ENCODE measurements around the gene TAS1R3. TPM values are rescaled to one million over a fixed set of nuclear protein-coding genes. Genes with fewer than 3 reads are reported as not detected.

TAS1R3 gene
- total and polyA plus RNA-seq, 7 experiments from 2014 or later: 0.32 to 2.6 (median 1.5) TPM; not detected in 1

GRCh38 chr1:1317420-1317819 lies 13.7 kb upstream of the TAS1R3 start:
- Mint-ChIP-seq H3K9me3 (peaks cover 0 to 3% (median 0%) of the 10 kb centered on the region in 11 donors), H3K27me3 (no peaks in the 10 kb centered on the region), H3K4me3 (no peak overlapping the region), H3K4me1 (peaks cover 6 to 24% (median 16%) of the 10 kb centered on the region in 7 donors), H3K27ac (peak overlapping the region in 2 of 9 donors; percentile 51 to 60), H3K36me3 (peaks cover 0 to 4% (median 2%) of the 10 kb centered on the region in 5 donors)
- H3K4me1 ChIP-seq (ENCODE audit: control insufficient read depth in 2 of 2, insufficient read depth in 2 of 2, low read length in 2 of 2): peaks cover 0 to 6% of the 10 kb centered on the region in 2 donors
- ChIA-PET POLR2A (no interaction called here), CTCF (no interaction called here)
- H3K4me3 ChIP-seq (ENCODE audit: low read length): no peak overlapping the region
- H3K36me3 ChIP-seq (ENCODE audit: control insufficient read depth in 2 of 3, insufficient read depth in 3 of 3, low read length in 3 of 3): peaks cover 0 to 65% (median 4%) of the 10 kb centered on the region in 3 experiments
- intact Hi-C loops (cut with micrococcal nuclease): no loop called here
- DNase-seq: no peak
- H3K9me3 ChIP-seq (ENCODE audit: control insufficient read depth in 2 of 3, low read length in 3 of 3): no peaks in the 10 kb centered on the region
- no peak overlapping the region for H3K27ac ChIP-seq (ENCODE audit: low read depth, low read length)
- no peak for ATAC-seq
- H3K27me3 ChIP-seq (ENCODE audit: control insufficient read depth in 2 of 2, insufficient read depth in 2 of 2, low read length in 2 of 2): no peaks in the 10 kb centered on the region

GRCh38 chr1:1318131-1318652 lies 12.9 kb upstream of the TAS1R3 start:
- CTCF ChIA-PET: no interaction called here
- no peak overlapping the region for H3K27ac Mint-ChIP-seq
- no peak for ATAC-seq

GRCh38 chr1:1318777-1319645 lies 12.1 kb upstream of the TAS1R3 start:
- POLR2A ChIA-PET: interaction anchor here (1.6 kb wide), 1 partner anchor 9 kb away, joined by 3 read pairs; no protein-coding TSS in a partner anchor
- H3K27ac ChIP-seq (ENCODE audit: low read depth, low read length): no peak overlapping the region

More at GRCh38 chr1:1318131-1318652, 12.9 kb upstream of the TAS1R3 start:
- Mint-ChIP-seq H3K36me3 (peaks cover 0 to 4% (median 2%) of the 10 kb centered on the region in 5 donors), H3K4me1 (peaks cover 6 to 31% (median 19%) of the 10 kb centered on the region in 7 donors), H3K27me3 (no peaks in the 10 kb centered on the region), H3K9me3 (peaks cover 0 to 3% (median 0%) of the 10 kb centered on the region in 11 donors), H3K4me3 (no peak overlapping the region)
- peaks cover 2 to 11% of the 10 kb centered on the region in 2 donors for H3K4me1 ChIP-seq (ENCODE audit: control insufficient read depth in 2 of 2, insufficient read depth in 2 of 2, low read length in 2 of 2)
- POLR2A ChIA-PET: no interaction called here
- no peaks in the 10 kb centered on the region for H3K27me3 ChIP-seq (ENCODE audit: control insufficient read depth in 2 of 2, insufficient read depth in 2 of 2, low read length in 2 of 2)
- H3K36me3 ChIP-seq (ENCODE audit: control insufficient read depth in 2 of 3, insufficient read depth in 3 of 3, low read length in 3 of 3): peaks cover 0 to 57% (median 4%) of the 10 kb centered on the region in 3 experiments
- no peak overlapping the region for H3K27ac ChIP-seq (ENCODE audit: low read depth, low read length)
- intact Hi-C loops (cut with micrococcal nuclease): no loop called here
- DNase-seq: no peak
- no peak overlapping the region for H3K4me3 ChIP-seq (ENCODE audit: low read length)
- no peaks in the 10 kb centered on the region for H3K9me3 ChIP-seq (ENCODE audit: control insufficient read depth in 2 of 3, low read length in 3 of 3)

DNA sequence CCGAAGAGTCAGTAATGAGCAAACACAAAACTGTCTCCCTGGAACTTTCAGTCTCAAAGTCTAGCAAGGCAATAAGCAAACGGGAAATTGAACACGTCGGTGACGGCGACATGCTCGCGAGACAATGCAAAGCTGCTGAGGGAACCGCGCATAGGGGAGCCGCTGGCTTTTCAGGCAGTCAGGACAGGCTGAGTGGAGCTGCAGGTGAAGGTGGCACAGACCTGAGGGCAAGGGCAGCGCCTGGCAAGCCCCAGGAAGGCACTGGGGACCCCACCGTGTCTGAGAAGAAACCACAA lies 11.5 kb upstream of the TAS1R3 start:
- Mint-ChIP-seq H3K27me3 (no peaks in the 10 kb centered on the region), H3K36me3 (peaks cover 0 to 4% (median 0%) of the 10 kb centered on the region in 5 donors), H3K4me1 (peaks cover 12 to 38% (median 26%) of the 10 kb centered on the region in 7 donors), H3K27ac (peak overlapping the region in 4 of 9 donors; percentile 36 to 72 (median 54)), H3K9me3 (peaks cover 0 to 3% (median 0%) of the 10 kb centered on the region in 11 donors), H3K4me3 (peak overlapping the region in 2 of 10 donors; percentile 42 to 48)
- no peak for DNase-seq
- POLR2A ChIA-PET: interaction anchor here (1.6 kb wide), 1 partner anchor 10 kb away, joined by 3 read pairs; no protein-coding TSS in a partner anchor
- Histone ChIP-seq H3K27ac (ENCODE audit: low read depth, low read length) (peak overlapping the region; percentile 14), H3K9me3 (ENCODE audit: control insufficient read depth in 2 of 3, low read length in 3 of 3) (no peaks in the 10 kb centered on the region), H3K4me3 (ENCODE audit: low read length) (no peak overlapping the region), H3K4me1 (ENCODE audit: control insufficient read depth in 2 of 2, insufficient read depth in 2 of 2, low read length in 2 of 2) (peaks cover 6 to 15% of the 10 kb centered on the region in 2 donors), H3K36me3 (ENCODE audit: control insufficient read depth in 2 of 3, insufficient read depth in 3 of 3, low read length in 3 of 3) (peaks cover 0 to 47% (median 0%) of the 10 kb centered on the region in 3 experiments), H3K27me3 (ENCODE audit: control insufficient read depth in 2 of 2, insufficient read depth in 2 of 2, low read length in 2 of 2) (no peaks in the 10 kb centered on the region)
- CTCF ChIA-PET: no interaction called here
- ATAC-seq: no peak
- intact Hi-C loops (cut with micrococcal nuclease): no loop called here

More at GRCh38 chr1:1318777-1319645, 12.1 kb upstream of the TAS1R3 start:
- no peaks in the 10 kb centered on the region for H3K27me3 Mint-ChIP-seq
- H3K9me3 Mint-ChIP-seq: peaks cover 0 to 3% (median 0%) of the 10 kb centered on the region in 11 donors
- peaks cover 0 to 49% (median 3%) of the 10 kb centered on the region in 3 experiments for H3K36me3 ChIP-seq (ENCODE audit: control insufficient read depth in 2 of 3, insufficient read depth in 3 of 3, low read length in 3 of 3)
- peak overlapping the region in 1 of 10 donors; percentile 34 for H3K4me3 Mint-ChIP-seq
- no peaks in the 10 kb centered on the region for H3K27me3 ChIP-seq (ENCODE audit: control insufficient read depth in 2 of 2, insufficient read depth in 2 of 2, low read length in 2 of 2)
- H3K27ac Mint-ChIP-seq: peak overlapping the region in 3 of 9 donors; percentile 36 to 65 (median 43)
- H3K4me3 ChIP-seq (ENCODE audit: low read length): no peak overlapping the region
- peaks cover 12 to 37% (median 24%) of the 10 kb centered on the region in 7 donors for H3K4me1 Mint-ChIP-seq
- CTCF ChIA-PET: no interaction called here
- intact Hi-C loops (cut with micrococcal nuclease): no loop called here
- ATAC-seq (no peak), DNase-seq (no peak)
- H3K9me3 ChIP-seq (ENCODE audit: control insufficient read depth in 2 of 3, low read length in 3 of 3): no peaks in the 10 kb centered on the region
- peaks cover 6 to 15% of the 10 kb centered on the region in 2 donors for H3K4me1 ChIP-seq (ENCODE audit: control insufficient read depth in 2 of 2, insufficient read depth in 2 of 2, low read length in 2 of 2)
- peaks cover 0 to 4% (median 0%) of the 10 kb centered on the region in 5 donors for H3K36me3 Mint-ChIP-seq

DNA sequence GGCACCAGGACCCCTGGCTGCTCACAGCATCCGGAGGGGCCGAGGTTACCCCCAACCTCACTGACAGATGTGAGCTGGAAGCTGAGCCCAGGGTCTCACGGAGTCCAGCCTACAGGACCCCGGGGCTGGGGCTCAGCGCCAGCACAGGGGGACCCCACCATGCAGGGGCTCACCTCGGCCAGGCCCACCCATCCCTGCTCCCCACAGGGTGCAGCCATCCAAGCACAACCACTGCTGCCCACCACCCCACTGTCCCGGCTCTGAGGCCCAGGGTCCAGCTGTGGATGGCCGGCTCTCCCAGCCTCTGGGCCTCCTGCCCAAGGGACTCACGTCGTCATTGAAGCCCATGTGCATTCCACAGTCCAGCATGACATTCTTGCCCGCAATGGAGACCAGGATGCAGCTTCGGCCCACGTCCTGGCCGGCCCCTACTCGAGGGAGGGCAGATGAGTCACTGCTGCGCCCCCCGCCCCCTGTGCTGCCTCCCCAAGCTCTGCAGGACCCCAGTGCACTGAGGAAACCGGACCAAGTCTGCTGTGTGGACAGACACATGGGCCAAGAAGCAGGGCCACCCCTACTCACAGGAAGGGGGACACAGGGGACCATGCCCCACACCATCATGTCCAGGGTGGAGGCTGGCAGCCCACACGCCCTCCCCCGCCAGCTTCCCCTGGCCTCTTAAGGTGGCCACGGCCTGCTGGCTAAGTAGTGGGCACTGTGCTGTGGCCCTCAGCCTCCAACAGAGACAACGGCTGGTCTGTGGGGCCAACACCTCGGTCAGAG lies 10.2 kb upstream of the TAS1R3 start:
- peaks cover 13 to 24% of the 10 kb centered on the region in 2 donors for H3K4me1 ChIP-seq (ENCODE audit: control insufficient read depth in 2 of 2, insufficient read depth in 2 of 2, low read length in 2 of 2)
- POLR2A ChIA-PET: no interaction called here
- Mint-ChIP-seq H3K27ac (peak overlapping the region in 2 of 9 donors; percentile 51 to 57), H3K9me3 (peaks cover 0 to 3% (median 0%) of the 10 kb centered on the region in 11 donors), H3K27me3 (no peaks in the 10 kb centered on the region), H3K4me1 (peaks cover 12 to 44% (median 26%) of the 10 kb centered on the region in 7 donors), H3K4me3 (peak overlapping the region in 1 of 10 donors; percentile 4), H3K36me3 (peaks cover 0 to 4% (median 0%) of the 10 kb centered on the region in 5 donors)
- CTCF ChIA-PET: interaction anchor here (0.7 to 0.9 kb wide), 2 partner anchors 10 to 15 kb away, joined by 3 read pairs; no protein-coding TSS in a partner anchor
- no peaks in the 10 kb centered on the region for H3K9me3 ChIP-seq (ENCODE audit: control insufficient read depth in 2 of 3, low read length in 3 of 3)
- H3K4me3 ChIP-seq (ENCODE audit: low read length): no peak overlapping the region
- peaks cover 0 to 40% (median 0%) of the 10 kb centered on the region in 3 experiments for H3K36me3 ChIP-seq (ENCODE audit: control insufficient read depth in 2 of 3, insufficient read depth in 3 of 3, low read length in 3 of 3)
- intact Hi-C loops (cut with micrococcal nuclease): no loop called here
- DNase-seq (no peak), ATAC-seq (no peak)
- H3K27me3 ChIP-seq (ENCODE audit: control insufficient read depth in 2 of 2, insufficient read depth in 2 of 2, low read length in 2 of 2): no peaks in the 10 kb centered on the region
- peak overlapping the region; percentile 7 for H3K27ac ChIP-seq (ENCODE audit: low read depth, low read length)

- H3K4me3 ChIP-seq (ENCODE audit: low read length): no peak overlapping the region
- ChIA-PET POLR2A (no interaction called here), CTCF (interaction anchor here (0.7 to 0.9 kb wide), 2 partner anchors 9 to 16 kb away, joined by 3 read pairs; no protein-coding TSS in a partner anchor)
- H3K4me1 ChIP-seq (ENCODE audit: control insufficient read depth in 2 of 2, insufficient read depth in 2 of 2, low read length in 2 of 2): peaks cover 18 to 30% of the 10 kb centered on the region in 2 donors
- DNase-seq: no peak
- Mint-ChIP-seq H3K27me3 (no peaks in the 10 kb centered on the region), H3K36me3 (peaks cover 0 to 5% (median 0%) of the 10 kb centered on the region in 5 donors), H3K4me1 (peaks cover 12 to 50% (median 31%) of the 10 kb centered on the region in 7 donors), H3K4me3 (peak overlapping the region in 2 of 10 donors; percentile 4 to 92), H3K27ac (peak overlapping the region in 1 of 9 donors; percentile 51), H3K9me3 (peaks cover 0 to 3% (median 0%) of the 10 kb centered on the region in 11 donors)
- no peak for ATAC-seq
- no peaks in the 10 kb centered on the region for H3K27me3 ChIP-seq (ENCODE audit: control insufficient read depth in 2 of 2, insufficient read depth in 2 of 2, low read length in 2 of 2)
- H3K9me3 ChIP-seq (ENCODE audit: control insufficient read depth in 2 of 3, low read length in 3 of 3): no peaks in the 10 kb centered on the region
- H3K27ac ChIP-seq (ENCODE audit: low read depth, low read length): peak overlapping the region; percentile 26
- H3K36me3 ChIP-seq (ENCODE audit: control insufficient read depth in 2 of 3, insufficient read depth in 3 of 3, low read length in 3 of 3): peaks cover 0 to 40% (median 0%) of the 10 kb centered on the region in 3 experiments
- intact Hi-C loops (cut with micrococcal nuclease): no loop called here
Measured at GRCh38 chr1:1321477-1321876, 9.6 kb upstream of the TAS1R3 start.

Data from naive thymus-derived CD4-positive, alpha-beta T cell (primary cell).